ENCODE measurements around the gene DIS3L2. TPM values are rescaled to one million over a fixed set of nuclear protein-coding genes. Genes with fewer than 3 reads are reported as not detected.
"Not testable (repeated sequence)": the region's sequence is repeated elsewhere in the genome, so short reads cannot be mapped to it uniquely, and the experiment has no call there.

The DIS3L2 gene
- total RNA-seq, 1 donor from 2014 or later, result 34.7 TPM

DNA sequence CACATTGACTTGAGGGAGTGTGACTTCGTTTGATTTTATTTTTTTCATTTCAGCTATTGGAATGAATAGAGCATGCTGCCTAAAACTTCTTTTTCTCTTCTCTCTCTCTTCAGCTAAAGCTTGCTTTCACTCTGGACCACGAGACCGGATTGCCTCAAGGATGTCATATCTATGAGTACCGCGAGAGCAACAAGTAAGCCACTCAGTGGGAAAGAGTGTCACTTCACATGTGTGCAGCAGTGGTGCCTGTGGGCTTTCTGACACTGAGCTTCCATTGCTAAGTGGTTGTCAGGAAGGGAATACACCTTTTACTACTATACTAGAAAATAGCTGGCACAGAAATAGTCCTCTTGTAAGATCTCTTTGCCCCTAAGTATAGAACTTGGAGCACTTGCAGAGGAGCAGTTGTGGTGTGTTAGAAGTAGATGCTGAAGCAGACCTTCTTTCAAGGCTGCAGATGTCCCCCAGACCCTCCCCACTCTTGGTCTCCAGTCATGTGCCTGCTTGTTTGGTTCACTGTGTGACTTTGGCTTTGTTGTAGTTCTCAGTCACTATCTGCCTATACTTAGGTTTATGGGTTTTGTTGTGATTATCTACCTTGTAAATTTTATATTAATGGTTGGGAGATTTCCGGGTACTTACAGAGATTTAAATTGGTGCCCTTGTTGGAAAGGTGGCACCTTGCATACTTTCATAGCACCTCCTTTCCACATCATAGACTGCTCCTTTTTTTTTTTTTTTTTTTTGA is 338.6 kb downstream of the DIS3L2 start:
- no peak for DNase-seq

DNA sequence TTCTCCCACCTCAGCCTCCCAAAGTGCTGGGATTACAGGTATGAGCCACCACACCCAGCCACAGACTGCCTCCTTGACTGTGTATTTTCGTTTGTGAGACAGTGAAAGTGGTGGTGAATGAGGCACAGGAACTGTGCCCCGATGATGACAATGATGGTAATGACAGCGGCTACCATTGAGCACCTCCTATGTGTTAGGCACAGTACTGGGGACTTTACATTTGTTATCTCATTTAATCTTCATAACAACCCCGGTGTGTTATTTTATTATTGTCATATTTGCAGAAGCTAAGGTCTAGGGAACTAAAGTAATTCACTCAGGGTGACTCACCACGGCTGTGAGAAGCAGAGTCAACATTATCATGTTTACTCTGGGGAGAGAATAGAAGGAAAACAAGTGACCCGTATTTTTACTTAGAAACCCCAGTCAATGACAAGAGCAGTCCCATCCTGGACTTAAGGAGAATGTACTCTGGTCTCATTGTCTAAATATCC is 339.4 kb downstream of the DIS3L2 start:
- DNase-seq, result peak; percentile 12

DNA sequence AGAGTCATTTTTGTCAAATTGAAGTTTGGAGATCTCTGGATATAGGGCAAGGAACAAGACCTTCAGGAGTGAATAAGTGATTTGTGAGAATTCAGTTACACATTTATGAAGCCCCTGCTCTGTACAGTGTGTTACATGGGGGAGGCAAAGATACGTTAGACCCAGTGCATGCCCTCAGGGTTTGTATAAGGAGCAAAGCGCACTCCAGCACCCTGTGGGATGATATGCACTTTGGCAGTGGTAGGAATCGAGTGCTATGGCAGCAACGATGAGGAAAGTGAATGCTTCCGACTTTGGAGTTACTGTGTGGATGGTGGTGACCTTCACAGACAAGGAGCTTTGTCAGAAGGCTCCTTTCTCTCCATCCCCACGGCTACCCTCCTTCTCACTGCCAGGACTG is 342.7 kb downstream of the DIS3L2 start:
- no peak for DNase-seq

DNA sequence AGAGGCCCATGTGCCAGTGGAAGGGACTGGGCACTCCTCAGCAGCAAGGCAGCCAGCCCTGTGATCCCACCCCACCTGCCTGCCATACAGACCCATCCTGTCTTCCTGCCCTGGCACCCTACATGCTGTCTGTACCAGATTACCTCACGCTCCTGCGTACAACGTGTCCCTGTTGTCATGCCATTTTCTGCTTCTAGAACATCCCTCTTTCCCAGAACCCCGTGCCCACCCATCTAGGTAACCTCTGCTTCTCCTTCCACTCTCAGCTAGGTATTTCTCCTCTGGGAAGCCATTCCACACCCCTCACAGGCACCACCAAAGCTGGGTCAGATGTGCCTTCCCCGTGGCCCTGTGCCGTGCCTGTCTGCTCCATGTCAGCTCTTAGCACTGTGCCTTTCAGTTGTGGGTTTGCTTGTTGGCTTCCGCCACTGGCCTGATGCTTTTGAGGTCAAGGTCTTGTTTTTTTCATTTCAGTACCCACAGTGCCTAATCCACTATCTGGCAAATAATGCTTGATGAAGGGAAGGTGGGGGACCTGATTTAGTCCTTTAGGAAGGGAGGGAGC is 345.3 kb downstream of the DIS3L2 start:
- DNase-seq, result no peak

DNA sequence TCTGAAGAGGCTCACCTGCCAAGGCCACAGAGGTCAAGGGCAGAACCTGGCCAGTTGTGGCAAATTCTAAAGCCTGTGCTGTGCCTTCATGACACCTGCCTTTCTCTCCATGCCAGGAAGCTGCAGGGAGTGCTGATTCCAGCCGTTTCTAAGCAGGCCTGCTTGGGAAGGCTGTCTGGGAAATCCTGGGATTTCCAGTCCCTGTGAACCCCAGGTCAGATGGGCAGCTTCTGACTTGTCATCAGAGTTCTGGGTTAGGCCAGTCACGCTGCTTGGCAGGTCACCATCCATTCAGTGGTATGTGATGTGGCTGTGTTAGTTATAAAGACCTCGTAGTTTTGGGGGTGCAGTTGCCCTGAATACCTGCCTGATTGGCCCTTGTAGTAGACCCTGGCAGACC is 346.3 kb downstream of the DIS3L2 start:
- no peak for DNase-seq

DNA sequence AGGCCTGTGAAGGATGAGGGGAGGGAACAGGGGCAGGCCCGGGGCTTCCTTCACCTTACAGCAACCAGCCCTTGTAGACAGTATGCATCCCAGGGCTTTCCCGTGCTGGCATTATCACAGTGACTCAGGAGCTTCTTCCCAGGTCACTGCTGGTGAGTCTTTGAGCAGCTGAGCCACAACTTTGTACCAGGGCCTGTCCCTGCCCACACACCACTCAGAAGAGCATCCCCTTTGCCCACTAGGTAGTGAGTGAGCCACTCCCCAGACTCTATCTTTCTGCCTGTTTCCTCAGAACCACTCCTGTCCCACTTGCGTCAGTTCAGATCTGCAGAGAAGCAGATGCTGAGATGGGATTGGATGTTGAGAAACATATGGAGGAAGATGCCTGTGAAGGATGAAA is 347.5 kb downstream of the DIS3L2 start:
- no peak for DNase-seq

DNA sequence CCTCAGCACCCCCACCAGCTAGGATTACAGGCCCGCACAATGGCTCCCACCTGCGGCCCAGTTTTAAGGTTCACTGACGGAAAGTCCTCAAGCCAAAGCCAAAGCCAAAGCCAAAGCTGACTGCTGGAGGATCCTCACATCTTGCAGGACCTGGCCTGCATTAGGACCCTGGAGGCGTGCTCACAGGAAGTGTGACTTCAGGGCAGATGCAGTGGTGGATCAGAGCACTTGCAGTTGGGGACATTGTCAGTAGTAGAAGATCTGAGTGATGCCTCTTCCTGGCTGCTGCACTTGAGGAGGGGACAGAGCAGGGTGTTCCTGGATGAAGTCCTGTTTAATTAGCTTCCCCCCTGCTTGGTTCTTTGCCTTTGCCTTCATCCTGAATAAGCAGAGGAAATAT is 348.1 kb downstream of the DIS3L2 start:
- peak; percentile 44 for DNase-seq

DNA sequence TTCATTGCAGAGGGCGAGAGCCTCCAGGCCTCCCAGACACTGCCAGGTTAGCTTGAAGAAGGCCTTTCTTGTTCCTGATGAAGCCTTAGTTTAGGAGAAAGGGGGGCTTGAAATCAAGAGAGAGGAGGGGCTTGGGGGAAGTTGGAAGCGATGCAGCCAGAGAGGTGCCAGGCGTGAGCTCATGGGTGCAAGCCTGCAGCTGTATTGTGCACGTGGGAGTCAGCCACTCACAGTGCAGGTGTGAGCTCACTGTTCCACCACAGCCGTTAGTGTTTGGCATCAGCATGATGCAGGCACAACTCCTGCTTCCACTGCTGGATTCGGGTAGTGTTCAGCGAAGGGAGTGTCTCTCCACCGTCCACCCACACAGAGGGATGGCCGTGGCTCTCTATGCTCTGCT is 348.6 kb downstream of the DIS3L2 start:
- peak; percentile 66 for DNase-seq

DNA sequence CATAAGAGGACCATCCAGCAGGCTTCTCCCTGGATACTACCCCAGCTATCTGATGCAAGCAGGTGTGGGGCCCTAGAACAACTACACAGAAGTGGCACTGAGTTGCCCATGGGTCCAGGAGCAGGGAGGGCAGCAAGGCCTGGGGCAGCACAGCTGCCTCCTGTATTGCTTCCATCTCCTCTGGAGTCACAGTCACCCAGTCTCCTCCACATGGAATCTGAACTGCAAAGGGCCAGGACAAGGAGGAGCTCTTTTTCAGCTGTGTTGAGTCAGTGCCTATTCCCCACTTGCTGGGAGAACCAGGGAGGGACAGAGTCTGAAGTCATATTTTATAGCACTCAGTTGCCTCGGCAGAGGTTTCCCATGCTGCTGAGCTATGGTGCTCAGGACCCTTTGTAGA is 349.2 kb downstream of the DIS3L2 start:
- DNase-seq, result no peak

DNA sequence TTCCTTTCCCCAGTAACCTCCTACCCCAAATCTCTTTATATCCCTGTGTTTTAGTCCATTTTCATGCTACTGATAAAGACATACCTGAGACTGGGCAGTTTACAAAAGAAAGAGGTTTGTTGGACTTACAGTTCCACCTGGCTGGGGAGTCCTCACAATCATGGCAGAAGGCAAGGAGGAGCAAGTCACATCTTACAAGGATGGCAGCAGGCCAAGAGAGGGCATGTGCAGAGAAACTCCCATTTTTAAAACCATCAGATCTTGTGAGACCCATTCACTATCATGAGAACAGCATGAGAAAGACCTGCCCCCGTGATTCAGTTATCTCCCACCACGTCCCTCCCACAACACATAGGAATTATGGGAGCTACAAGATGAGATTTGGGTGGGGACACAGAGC is 352.1 kb downstream of the DIS3L2 start:
- not testable (repeated sequence) for DNase-seq

DNA sequence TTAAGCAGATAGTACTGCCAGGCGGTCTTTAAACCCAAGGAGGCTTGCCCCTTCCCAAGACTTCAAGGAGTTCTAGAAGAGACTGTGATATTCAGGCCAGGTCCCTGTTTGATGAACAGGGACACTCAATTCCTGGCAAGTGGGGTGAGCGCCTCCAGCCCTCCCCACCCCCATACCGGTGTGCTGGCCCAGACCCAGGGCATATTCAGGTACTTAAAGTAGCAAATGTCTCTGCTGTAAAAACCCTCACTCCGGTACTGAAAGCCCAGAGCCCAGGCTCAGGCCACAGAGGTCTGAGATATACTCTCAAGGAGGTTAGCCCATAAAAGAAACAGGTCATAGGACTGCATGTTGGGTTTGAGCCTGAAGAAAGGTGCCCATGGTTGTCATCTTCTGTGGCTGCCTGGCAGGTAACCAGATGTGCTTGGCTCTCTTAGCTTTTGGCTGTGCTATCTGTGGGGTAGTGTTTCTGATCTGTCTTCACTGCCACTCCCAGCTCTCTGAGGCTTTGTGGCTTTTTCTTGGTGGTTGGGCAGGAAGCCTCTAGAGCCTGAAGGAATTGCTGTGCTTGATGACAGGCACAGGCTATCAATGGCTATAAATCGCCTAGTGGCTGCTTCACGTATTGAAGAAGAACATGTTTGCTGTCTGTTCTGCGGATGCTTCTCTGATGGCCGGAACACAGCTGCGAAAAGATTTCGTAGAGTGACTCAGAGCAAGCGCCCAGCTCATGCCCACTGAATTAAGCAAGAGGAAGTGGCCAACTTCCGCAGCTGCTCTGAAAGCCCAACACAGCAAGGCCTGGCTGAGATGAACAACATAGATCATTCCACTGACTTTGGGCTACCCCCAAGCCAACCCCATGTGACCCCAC is 353.8 kb downstream of the DIS3L2 start:
- DNase-seq, result peak; percentile 88

DNA sequence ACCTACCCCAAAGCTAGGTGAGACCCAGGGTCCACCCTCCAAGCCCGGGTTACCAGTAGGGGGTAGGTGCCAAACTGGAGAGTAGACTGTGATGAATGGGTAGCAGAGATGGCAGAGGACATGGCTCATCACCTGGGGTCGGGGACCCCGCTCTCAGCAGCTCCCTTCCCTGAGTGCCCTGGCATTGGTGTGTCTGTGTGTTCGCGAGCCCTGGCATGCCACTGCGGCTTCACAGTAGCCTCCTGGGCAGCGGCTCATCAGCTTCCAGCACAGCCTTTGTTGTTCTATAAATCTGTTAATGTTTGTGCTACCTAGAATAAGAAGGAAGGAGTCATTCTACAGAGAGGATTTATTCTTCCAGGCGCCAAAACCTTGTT is 354.4 kb downstream of the DIS3L2 start:
- DNase-seq, result no peak

DNA sequence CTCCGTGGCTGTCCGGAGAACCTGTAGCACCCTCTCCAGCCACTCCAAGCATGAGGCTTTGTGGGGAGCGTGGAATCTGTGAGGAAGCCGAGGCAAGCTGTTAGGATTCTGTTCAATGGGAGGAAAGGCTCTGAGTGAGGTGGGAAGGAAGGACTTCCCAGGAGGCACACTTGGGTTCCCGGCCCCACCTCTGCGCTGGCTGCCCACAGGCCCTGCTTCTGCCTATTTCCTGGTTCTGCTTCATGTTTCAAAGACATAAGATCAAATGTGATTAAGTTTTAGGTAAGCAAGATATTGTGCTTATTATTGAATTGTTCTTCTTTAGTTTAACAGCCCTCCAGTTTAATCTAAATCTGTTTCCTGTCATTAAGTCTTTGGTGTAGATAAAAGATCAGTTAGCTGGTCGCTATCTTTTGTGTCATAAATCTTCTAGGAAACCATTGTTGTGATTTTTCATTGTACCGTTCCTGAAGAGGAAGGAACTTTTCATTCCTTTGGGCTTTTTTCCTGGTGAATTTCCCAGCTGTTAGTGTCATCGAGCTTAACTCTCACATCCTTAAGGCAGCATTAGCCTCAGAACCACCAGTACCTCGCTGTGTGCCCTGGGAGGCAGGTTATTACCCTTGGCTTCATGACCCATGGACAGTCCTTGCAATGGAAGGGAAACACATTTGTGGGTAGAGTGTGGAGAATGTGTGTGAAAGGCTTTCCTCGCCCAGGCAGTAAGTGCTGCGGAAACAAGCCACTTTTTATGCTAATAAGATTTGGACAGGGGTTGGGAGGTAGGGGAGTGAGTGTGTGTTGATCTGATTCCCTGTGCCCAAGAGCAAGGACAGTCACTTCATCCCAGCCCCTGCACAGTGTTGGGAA is 355.2 kb downstream of the DIS3L2 start:
- DNase-seq, result no peak

DNA sequence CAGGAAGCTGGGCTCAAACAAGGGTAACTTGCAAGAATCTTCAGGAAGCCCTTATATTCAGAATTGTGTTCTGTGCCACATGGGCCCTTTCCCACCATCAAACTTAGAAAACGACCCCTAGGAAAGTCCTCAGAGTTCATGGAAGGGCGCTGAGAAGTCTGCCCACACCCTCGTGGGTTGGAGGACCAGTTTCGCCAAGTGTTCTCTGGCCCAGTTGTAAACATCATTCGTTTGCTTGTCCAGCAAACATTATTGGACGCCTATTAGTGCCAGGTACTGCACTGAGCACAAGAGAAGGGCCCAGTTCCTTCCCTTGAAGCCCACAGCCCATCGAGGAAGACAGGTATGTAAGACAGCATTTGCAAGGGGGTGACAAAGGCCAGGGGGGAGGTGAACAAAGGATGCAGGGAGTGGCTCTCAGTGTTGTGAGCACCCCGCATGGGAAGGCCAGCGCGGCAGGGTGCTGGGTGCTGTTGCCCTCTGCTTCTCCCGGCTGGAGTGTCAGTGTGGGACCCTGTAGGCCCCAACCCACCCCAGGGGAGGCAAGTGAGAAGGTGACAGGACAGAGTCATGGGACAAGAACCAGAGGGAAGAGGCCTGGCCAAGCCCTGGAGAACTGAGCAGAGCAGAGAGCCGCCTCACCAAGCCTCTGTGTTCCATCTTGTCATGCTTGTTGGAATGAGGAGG is 356.8 kb downstream of the DIS3L2 start:
- no peak for DNase-seq

DNA sequence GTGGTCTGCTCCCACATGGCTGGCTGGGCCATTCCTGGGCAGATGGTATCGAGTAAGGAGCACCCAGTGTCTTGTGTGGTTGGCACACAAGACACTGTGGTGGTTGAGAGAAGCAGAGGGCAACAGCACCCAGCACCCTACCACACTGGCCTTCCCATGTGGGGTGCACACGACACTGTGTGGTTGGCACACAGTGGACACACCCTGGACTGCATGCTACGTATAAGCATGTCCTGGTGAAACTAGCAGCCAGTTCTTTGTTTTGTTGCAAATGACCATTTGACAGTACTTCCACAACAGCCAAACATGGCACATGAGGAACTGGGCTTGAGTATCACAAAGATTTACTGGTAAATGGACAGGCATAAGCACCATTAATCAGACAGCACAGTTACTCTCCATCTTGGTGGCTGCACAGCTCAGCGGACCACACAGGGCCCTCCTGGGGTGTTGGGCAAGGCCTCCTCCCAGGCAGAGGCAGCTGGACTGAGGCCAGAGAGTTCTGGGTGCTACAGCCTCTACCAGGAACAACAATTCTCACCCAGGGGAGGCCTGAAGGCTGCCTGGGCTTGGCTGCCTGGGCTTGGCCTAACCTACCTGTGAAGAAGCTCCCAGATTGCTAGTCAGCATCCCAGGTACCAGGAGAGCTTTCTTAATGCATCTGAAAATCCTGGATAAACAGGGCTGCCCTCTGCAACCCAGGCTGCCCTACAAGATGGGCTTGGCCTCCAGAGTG is 357.7 kb downstream of the DIS3L2 start:
- no peak for DNase-seq

DNA sequence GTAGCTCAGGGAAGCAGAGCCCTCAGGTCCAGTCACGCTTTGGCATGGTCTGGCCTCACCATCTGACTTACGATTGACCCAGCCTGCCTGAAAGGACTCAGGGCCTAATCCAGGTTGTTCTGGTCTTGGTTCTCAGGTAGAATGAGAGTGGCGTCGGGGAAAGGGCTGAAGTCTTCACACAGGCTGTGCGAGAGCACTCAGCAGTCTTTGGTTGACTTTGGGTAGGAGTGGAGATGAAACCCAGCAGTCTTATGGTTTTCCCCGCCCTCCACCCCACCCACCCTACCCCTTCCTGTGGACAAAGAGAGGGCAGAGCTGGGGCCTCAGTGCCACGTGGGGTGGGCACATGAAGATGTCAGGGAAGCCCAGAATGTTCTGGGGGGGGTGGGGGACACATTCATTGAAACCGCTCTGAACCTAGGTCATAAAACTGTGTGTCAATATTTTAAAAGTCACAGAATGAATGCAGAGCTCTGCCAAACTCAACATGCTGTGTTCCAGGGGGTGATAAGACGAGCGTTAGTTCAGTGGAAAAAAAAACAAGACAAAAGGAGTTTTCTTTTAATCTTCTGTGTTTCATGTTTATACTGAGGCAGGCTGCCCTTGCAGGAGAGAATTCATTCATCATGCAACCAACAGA is 358.4 kb downstream of the DIS3L2 start:
- no peak for DNase-seq

DNA sequence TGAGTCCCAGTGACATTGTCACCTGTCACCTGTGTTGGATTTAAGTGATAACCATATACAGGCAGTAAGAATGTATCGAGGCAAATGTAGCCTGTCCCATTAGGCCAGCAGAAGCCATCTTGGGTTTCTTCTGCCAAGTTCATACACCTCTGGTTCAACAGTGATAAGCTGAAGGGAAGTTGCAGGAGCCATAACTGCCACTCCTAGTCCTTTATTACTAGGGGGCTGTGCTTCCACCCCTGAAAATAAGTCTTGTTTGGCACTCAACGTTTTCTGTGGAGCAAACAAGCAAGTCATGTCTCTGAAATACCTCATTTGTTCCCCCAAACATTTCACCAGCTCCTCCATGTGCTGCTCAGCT is 358.9 kb downstream of the DIS3L2 start:
- DNase-seq, result no peak

DNA sequence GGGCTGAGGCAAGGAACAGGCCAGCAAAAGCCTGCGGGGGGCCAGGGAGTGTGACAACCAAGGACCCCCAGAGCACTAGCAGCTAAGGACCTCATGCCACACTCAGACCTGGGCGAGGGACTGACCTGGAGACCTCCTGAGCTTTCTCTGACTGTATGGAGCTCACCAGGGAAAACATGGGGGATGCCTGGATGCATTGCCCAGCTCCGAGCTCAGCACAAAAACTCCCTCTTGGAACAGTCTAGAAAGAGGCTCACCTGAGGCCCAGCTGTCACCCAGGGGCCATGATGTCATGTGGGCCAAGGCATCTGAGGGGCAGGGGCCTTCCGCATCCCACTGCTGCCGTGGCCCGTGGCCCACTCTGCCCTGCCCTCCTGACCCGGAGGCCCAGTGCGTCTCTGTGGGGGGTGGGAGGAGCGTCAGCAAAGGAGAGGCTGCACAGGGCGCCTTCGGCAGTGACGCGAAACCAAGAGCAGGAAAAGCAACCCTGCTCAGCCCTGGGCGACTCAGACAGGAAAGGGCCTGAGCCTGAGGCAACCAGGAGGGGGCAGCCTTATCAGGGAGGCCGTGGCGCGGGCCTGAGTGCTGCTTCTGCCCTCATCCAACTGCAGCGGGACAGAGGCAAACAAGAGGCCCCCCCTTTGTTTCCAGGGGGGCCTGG is 359.8 kb downstream of the DIS3L2 start:
- DNase-seq, result no peak

DNA sequence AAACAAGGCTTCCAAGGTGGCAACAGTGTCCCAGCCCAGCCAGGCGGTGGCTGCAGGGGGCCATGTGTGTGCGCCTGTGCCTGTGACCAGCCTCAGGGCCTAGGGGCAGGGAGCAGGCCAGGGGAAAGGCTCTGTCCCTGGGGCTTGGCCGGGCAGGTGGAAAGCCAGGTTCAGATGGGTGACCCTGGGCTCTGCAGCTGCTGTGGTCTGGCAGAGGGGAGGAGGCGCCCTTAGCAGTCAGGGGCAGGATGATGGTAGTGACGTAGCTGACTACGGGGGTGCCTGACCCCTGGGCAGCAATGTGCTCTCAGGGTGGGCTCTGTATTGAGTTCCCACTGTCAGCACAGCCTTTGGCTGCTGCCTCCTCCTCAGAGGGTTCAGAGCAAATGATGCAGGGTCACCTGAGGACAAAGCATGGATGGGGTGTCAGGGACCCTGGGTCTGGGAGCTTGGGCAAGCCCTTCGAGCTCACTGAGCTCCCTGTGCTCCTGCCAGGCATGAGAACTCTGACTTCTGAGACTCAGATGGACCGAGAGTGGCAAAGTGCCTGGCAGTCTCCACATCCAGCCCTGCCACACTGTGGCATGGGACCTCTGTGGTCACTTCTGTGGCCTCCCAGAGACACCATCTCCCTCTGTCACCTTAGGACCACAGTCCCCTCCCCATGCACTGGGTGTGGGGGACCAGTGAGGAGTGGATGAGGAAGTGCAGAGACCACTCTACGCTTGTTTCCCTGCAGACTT is 360.5 kb downstream of the DIS3L2 start:
- DNase-seq, result no peak
